GM19452 (cell line): ENCODE measurements around the gene RRP8.
A peak's percentile ranks its signal among the peaks of the same experiment; 100 is the strongest.

Experiments
- ATAC-seq: cut with Tn5 transposase; IDR thresholded peaks from one replicate; pipeline ENCODE4 v1.9.1; 2021; ENCODE audit not compliant: unreplicated experiment

The RRP8 gene

GRCh38 chr11:6633422-6634408 is 30.3 kb upstream of the RRP8 start:
- ATAC-seq, result no peak

GRCh38 chr11:6632116-6633073 is 29.0 kb upstream of the RRP8 start:
- ATAC-seq, result no peak

DNA sequence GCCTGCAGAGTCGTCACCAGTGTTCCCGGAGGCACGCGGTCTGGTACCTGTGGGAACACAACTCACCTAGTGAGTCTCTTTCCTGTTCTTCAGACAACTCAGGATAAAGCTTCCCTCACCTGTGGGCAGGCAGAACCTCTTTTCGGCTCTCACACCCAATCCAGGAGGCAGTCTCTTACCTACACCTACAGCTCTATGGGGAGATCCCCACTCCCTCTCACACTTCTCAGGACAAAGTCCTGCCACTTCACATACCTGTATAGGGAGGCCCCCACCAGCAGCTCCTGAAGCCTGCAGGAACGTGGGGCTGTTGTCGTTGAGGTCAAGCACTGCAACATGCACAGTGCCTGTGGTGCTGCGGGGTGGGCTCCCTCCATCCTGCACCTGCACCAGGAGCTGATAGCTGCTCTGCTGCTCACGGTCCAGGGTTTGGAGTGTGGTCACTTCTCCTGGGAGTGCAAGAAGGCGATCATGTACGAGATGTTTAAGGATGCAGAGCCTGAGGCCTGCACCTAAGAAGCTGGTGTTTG is 28.0 kb upstream of the RRP8 start:
- no peak for ATAC-seq

DNA sequence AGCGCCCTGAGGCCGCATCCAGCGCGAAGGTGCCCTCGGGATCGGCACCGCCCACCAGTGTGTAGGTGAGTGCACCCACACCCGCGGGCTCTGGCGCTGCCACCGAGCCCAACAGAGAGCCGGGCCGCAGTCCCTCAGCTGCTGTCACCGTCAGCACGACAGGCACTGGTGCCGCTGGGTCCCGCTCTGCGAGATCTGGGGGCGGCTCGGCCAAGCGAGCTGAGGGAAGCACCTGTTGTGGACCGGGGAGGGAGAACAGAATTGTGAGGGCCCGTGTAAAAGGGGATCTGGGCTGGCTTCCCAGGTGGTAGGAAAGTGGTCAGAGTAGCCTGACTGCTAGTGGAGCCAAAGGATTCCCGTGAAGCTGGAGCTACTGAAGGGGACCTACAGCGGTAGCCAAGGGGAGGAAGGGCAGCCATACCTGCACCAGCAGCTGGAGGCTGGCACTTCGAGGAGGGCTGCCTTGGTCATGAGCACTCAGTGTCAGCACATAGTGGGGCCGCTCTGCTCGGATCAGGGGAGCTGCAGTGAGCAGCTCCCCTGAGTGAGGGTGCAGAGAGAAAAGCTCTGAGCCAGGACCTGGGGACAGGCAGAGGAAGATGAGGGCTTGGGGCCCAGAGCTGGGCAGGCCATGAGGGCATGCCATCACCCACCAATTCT is 27.3 kb upstream of the RRP8 start:
- ATAC-seq, result no peak

- no peak for ATAC-seq
Measured at GRCh38 chr11:6629892-6630631, 26.6 kb upstream of the RRP8 start.

- no peak for ATAC-seq
Measured at GRCh38 chr11:6629573-6629891, 26.1 kb upstream of the RRP8 start.

- ATAC-seq, result no peak
Measured at GRCh38 chr11:6628526-6628925, 25.1 kb upstream of the RRP8 start.

- peak; percentile 72 for ATAC-seq
Measured at GRCh38 chr11:6627762-6628241, 24.4 kb upstream of the RRP8 start.

DNA sequence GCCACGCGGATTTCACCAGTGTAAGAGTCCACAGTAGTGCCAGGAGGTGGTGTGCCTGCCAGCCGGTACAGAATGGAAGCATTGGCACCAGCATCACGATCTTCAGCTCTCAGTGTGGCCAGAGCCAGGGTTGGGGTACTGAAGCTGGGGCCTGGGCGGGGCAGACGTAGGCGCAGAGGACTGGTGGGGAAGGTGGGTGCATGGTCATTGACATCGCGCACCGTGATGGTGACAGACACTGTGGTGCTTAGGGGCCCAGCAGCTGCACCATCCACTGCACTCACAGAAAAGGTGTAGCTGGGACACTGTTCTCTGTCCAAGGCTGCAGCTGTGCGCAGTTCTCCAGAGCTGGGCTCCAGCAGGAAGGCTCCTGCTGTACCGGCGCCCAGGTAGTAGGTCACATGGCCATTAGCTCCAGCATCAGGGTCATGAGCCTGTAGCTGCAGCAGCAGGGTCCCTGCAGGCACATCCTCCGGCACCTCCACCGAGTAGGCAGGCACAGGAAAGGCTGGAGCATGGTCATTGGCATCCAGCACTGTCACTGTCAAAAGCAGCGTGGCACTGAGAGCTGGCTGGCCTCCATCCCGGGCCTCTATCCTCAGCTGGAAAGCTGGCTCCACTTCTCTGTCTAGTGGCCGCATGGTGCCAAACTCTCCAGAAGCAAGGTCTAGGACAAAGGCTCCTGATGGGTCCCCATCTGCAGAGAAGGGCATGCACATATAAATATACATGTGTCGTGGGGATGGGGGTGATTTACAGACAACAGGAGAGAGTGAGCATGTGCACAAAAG is 23.8 kb upstream of the RRP8 start:
- no peak for ATAC-seq

- no peak for ATAC-seq
Measured at GRCh38 chr11:6625832-6626420, 22.5 kb upstream of the RRP8 start.

DNA sequence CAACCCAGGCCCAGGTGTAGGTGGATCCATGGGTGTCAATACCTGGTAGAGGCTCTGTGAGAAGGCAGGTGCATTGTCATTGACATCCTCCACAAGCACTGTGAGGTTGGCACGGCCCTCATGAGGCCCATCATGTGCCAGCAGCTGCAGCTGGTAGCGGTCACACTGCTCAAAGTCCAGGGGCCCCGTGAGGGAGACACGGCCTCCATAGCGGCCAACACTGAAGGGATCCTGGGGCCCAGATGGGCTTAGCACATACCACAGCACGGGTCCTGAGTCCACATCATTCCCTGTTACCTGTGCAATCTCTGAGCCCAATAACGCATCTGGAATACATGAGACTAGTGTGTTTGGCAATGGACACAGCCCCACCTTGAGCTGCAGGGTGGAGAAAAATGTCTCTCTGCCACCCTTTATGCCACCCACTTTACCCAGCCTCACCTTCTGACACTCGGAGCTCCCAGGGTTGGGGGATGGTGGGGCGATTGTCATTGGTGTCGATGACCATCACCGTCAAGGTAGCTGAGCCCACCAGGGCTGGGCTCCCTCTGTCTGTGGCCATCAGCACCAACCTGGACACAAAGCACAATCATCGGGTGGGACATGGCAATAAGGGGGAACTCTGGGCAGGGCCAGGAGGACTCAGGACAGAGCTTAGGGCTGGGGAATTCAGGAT is 21.9 kb upstream of the RRP8 start:
- no peak for ATAC-seq

- ATAC-seq, result no peak
Measured at GRCh38 chr11:6623391-6624363, 20.3 kb upstream of the RRP8 start.

- ATAC-seq, result no peak
Measured at GRCh38 chr11:6622261-6623171, 19.1 kb upstream of the RRP8 start.

GRCh38 chr11:6621711-6622211 is 18.3 kb upstream of the RRP8 start:
- ATAC-seq, result no peak

GRCh38 chr11:6620636-6621035 is 17.2 kb upstream of the RRP8 start:
- ATAC-seq, result no peak
